Measurements from ENCODE around the gene MLH3. TPM values are rescaled to one million over a fixed set of nuclear protein-coding genes. Genes with fewer than 3 reads are reported as not detected.

Gene MLH3
- polyA plus RNA-seq, 1 of the 3 experiments (the other 2 are of a cell fraction): 3.8 TPM

- TF ChIP-seq EZH2phosphoT487 (IDR thresholded peaks at IDR 0.05; ENCODE audit: borderline replicate concordance, low read depth) (no peak), REST (IDR thresholded peaks at IDR 0.05; ENCODE audit: low read depth, low read length) (no peak), POLR2AphosphoS5 (IDR thresholded peaks at IDR 0.05; ENCODE audit: low read depth, low read length) (peak; percentile 82), ELF1 (IDR thresholded peaks at IDR 0.05) (peak; percentile 46; the same call in 1 of the 2 replicates), SMC3 (IDR thresholded peaks at IDR 0.05; ENCODE audit: low read depth, low read length) (peak; percentile 23; the same call in 1 of the 2 replicates)
These were observed 48.6 kb downstream of the MLH3 start, which contains the start of gene EIF2B2 (continued) for GRCh38 chr14:75002392-75003249.

GRCh38 chr14:75001899-75002298 lies 49.4 kb downstream of the MLH3 start:
- Histone ChIP-seq H2AFZ (ENCODE audit: low read depth) (peak overlapping the region; percentile 88), H3K27me3 (ENCODE audit: insufficient read depth) (no peaks in the 10 kb centered on the region), H3K9me3 (no peaks in the 10 kb centered on the region), H3K36me3 (replicated peaks in 1 of 2; ENCODE audit: control insufficient read depth in 1 of 2, insufficient read depth in 2 of 2, low read length in 1 of 2) (peaks cover 21 to 23% of the 10 kb centered on the region in 2 experiments), H3K27ac (ENCODE audit: low read depth in 2 of 2, low read length in 1 of 2) (peak overlapping the region; percentile 70 to 91), H3K4me1 (ENCODE audit: control insufficient read depth in 1 of 2, insufficient read depth in 2 of 2, low read depth in 1 of 2, low read length in 1 of 2) (peaks cover 7 to 18% of the 10 kb centered on the region in 2 experiments; a peak in 3 of 4 replicates), H3K9me2 (no peaks in the 10 kb centered on the region), H3K4me2 (peak overlapping the region; percentile 93), H3K4me3 (ENCODE audit: low read depth in 2 of 2, low read length in 1 of 2) (peak overlapping the region in 1 of 2 experiments; percentile 96; a peak in 3 of 4 replicates), H4K20me1 (ENCODE audit: insufficient read depth) (no peaks in the 10 kb centered on the region), H3F3A (replicated peaks; ENCODE audit: insufficient read depth) (peaks cover 7% of the 10 kb centered on the region), H3K79me2 (ENCODE audit: insufficient read depth) (peaks cover 28% of the 10 kb centered on the region), H3K9ac (peak overlapping the region; percentile 58; the same call in 1 of the 2 replicates)
- CTCF ChIA-PET: interaction anchor here (1.0 to 5.6 kb wide), 7 partner anchors 9 to 97 kb away, joined by 3 to 44 read pairs (median 5); partner anchors contain the start of gene PGF
- 100% methylated on average over 1 of the region's 1 CpG for WGBS (ENCODE audit: low lambda C conversion rate)
- POLR2A ChIA-PET: no interaction called here
- no peak for DNase-seq
- TF ChIP-seq ELF1 (IDR thresholded peaks at IDR 0.05) (no peak), RFX5 (IDR thresholded peaks at IDR 0.05; ENCODE audit: low read length) (no peak), YY1 (IDR thresholded peaks at IDR 0.05; ENCODE audit: low read depth) (no peak), ZBTB33 (IDR thresholded peaks at IDR 0.05; ENCODE audit: borderline replicate concordance, low read depth) (no peak), RAD21 (IDR thresholded peaks at IDR 0.05; ENCODE audit: low read length) (no peak), EP300 (IDR thresholded peaks at IDR 0.05; ENCODE audit: borderline replicate concordance in 1 of 2, low read depth in 1 of 2, low read length in 1 of 2) (no peak), SIN3A (IDR thresholded peaks at IDR 0.05; ENCODE audit: borderline replicate concordance, low read depth, low read length) (no peak), TAF1 (IDR thresholded peaks at IDR 0.05; ENCODE audit: borderline replicate concordance, low read depth, low read length) (no peak), TEAD4 (IDR thresholded peaks at IDR 0.05; ENCODE audit: borderline replicate concordance, insufficient read depth) (no peak), RXRA (IDR thresholded peaks at IDR 0.05; ENCODE audit: borderline replicate concordance, low read depth) (no peak), NFIC (IDR thresholded peaks at IDR 0.05; ENCODE audit: borderline replicate concordance) (no peak), MEF2A (IDR thresholded peaks at IDR 0.05; ENCODE audit: borderline replicate concordance, low read depth) (no peak), RCOR1 (IDR thresholded peaks at IDR 0.05; ENCODE audit: low read length) (no peak), MXI1 (IDR thresholded peaks at IDR 0.05; ENCODE audit: low read depth, low read length) (no peak), GATA2 (CRISPR knock-in tag; IDR thresholded peaks at IDR 0.05) (no peak), POLR2AphosphoS5 (IDR thresholded peaks at IDR 0.05; ENCODE audit: low read depth, low read length) (no peak), REST (IDR thresholded peaks at IDR 0.05; ENCODE audit: low read depth, low read length) (no peak)
- TF ChIP-seq, protein P1, sequence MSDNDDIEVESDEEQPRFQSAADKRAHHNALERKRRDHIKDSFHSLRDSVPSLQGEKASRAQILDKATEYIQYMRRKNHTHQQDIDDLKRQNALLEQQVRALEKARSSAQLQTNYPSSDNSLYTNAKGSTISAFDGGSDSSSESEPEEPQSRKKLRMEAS (IDR thresholded peaks at IDR 0.05; ENCODE audit: low read depth): no peak

Measured in SK-N-SH (cell line).